Epithelial cell of alveolus of lung (primary cell): ENCODE measurements around the gene KAZN. TPM values are rescaled to one million over a fixed set of nuclear protein-coding genes. Genes with fewer than 3 reads are reported as not detected.

Source experiments
- total RNA-seq: library from RNA; depleted of rRNA; stranded (reverse); fragments of >200 nt; gene quantifications from 2 replicates; pipeline ENCODE4 v1.2.1, GENCODE V29; 2015

The KAZN gene
- 1.4 and 9.4 TPM in 2 replicates for total RNA-seq

DNA sequence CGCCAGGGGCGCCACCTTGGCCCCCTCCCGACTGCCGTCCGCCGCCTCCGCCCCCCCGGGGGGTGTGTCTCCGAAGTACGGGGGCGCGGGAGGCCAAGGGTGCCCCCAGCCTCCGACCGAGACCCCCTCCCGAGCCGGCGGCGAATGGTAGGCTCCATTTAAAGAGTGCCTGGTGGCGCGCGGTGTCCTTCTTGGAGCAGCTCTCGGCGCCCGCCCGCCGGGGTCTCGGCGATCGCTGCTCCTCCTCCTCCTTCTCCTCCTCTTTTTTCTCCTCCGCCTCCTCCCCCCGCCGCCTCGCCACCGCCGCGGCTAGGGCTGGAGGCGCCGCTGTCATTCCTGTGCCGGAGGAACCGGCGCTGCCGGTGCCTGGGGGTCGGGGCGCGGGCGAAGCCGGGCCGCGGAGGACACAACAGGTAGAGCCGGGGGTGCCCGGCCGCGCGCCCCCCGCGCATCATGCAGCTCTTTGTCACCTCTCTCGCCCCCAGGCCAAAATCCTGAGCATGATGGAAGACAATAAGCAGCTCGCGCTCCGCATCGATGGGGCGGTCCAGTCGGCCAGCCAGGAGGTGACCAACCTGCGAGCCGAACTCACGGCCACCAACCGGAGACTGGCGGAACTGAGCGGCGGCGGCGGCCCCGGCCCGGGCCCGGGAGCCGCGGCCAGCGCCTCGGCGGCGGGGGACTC is at the start of gene KAZN:
TSS of gene KAZN (plus strand) at position 188 of the 685 bp plus-strand sequence.

DNA sequence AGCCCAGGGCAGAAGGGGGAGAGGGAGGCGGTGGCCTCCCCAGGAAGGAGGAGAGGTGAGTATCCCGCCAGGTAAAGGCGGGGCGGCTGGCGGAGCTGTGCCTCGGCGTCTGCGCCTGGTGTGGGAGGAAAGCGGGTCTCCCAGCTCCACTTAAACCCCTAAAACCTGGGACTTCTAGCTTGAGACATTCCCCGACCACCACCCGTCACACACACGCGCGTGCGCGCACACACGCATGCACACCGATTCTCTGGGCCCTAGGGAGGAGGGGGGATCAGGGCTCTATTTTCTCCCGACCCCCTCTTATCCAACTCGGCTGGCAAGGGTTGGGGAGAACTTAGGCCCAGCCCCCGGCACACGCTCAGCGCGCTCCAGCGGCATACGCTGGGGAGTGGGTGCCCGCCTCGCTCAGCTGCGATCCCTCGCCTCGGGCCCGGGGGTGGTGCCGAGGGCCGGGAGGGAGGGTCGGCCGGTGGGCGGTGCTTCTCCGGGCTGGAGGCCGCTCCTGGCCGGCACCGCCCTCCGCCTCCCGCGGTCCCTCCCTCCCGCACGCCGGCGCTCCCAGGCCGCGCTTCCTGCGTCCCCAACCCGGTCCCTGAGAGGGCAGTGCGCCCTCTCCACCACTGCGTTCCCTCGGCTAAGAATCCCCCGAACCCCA is 554.8 kb downstream of the KAZN start, which contains the start of gene TMEM51:
TSS of gene TMEM51 (plus strand) at position 564 of the 658 bp plus-strand sequence. CDS start 61,341 bp downstream, outside the sequence.

